NB4 (cell line): Measurements from ENCODE around the gene IFIH1.

Source experiments
- DNase-seq: peaks from one replicate; pipeline ENCODE4 v3.0.0; 2010; ENCODE audit warnings: low read depth
- H3K4me3 ChIP-seq: one replicate; pipeline ENCODE4 v1.5.1; 2011; ENCODE audit warnings: mild to moderate bottlenecking, low read depth, low read length, moderate library complexity
- CTCF ChIP-seq: IDR thresholded peaks from one replicate; pipeline ENCODE4 v1.5.1; 2012; ENCODE audit warnings: low read depth, low read length
- MAX ChIP-seq: IDR thresholded peaks from 2 replicates; pipeline ENCODE4 v1.6.1; 2011; ENCODE audit warnings: low read depth, low read length
- MYC ChIP-seq: IDR thresholded peaks from 2 replicates; pipeline ENCODE4 v1.6.1; 2011; ENCODE audit warnings: low read depth, low read length
- POLR2A ChIP-seq: IDR thresholded peaks from 2 replicates; pipeline ENCODE4 v1.6.1; 2011; ENCODE audit warnings: mild to moderate bottlenecking; ENCODE audit not compliant: insufficient read length; ENCODE audit errors: extremely low read depth

The IFIH1 gene

GRCh38 chr2:162327806-162328205, 9.3 kb upstream of the IFIH1 start:
- no peak for DNase-seq
- no peak overlapping the region for H3K4me3 ChIP-seq
- TF ChIP-seq POLR2A (no peak), CTCF (no peak), MYC (no peak)

GRCh38 chr2:162327134-162327769, 8.8 kb upstream of the IFIH1 start:
- no peak for TF ChIP-seq POLR2A
- no peak for TF ChIP-seq MYC
- TF ChIP-seq CTCF, result peak; percentile 88
- no peak overlapping the region for H3K4me3 ChIP-seq
- peak; percentile 46 for DNase-seq

GRCh38 chr2:162324953-162325352, 6.5 kb upstream of the IFIH1 start:
- DNase-seq, result no peak
- H3K4me3 ChIP-seq, result no peak overlapping the region
- TF ChIP-seq MYC (no peak), CTCF (no peak), MAX (no peak), POLR2A (no peak)

- DNase-seq, result no peak
- no peak for TF ChIP-seq MAX
- no peak for TF ChIP-seq MYC
- TF ChIP-seq POLR2A, result no peak
- TF ChIP-seq CTCF, result no peak
- H3K4me3 ChIP-seq, result no peak overlapping the region
Observed at GRCh38 chr2:162320864-162321517, 2.5 kb upstream of the IFIH1 start.

GRCh38 chr2:162317861-162318327, 590 bp downstream of the IFIH1 start:
- peak overlapping the region; percentile 95 for H3K4me3 ChIP-seq
- peak; percentile 69 for DNase-seq
- TF ChIP-seq MYC (no peak), POLR2A (no peak), MAX (no peak), CTCF (no peak)
